Stimulated activated CD8-positive, alpha-beta memory T cell treated with anti-CD3 and anti-CD28 coated beads, Interleukin-4, amount 100 ng/mL, for 1 hour (primary cell): ENCODE data around the gene ZNF837.

Experiments
- DNase-seq, 2 donors: peaks; one replicate each; pipeline ENCODE4 v3.0.0-alpha.2; 2020; ENCODE audit warnings: low read depth in 2 of 2, low spot score in 1 of 2

Gene ZNF837

DNA sequence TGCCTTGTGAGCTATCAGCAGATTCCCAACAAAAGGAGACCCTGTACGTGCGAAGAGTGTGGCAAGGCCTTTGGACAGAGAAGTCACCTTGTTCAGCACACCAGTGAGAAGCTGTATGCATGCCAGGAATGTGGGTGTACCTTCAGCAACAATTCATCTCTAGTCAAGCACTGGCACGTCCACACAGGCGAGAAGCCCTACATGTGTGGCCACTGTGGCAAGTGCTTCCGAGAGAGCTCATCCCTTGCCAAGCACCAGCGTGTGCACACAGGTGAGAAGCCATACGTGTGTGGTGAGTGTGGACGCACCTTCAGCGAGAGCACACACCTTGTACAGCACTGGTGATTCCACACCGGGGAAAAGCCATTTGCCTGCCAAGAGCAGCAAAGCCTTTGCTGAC is 61.6 kb downstream of the ZNF837 start:
- no peak for DNase-seq

- DNase-seq = no peak
Observed at GRCh38 chr19:58318297-58318696, 62.5 kb downstream of the ZNF837 start.
